Measurements from ENCODE around the gene NKX2-3.

- TF ChIP-seq, protein P1, sequence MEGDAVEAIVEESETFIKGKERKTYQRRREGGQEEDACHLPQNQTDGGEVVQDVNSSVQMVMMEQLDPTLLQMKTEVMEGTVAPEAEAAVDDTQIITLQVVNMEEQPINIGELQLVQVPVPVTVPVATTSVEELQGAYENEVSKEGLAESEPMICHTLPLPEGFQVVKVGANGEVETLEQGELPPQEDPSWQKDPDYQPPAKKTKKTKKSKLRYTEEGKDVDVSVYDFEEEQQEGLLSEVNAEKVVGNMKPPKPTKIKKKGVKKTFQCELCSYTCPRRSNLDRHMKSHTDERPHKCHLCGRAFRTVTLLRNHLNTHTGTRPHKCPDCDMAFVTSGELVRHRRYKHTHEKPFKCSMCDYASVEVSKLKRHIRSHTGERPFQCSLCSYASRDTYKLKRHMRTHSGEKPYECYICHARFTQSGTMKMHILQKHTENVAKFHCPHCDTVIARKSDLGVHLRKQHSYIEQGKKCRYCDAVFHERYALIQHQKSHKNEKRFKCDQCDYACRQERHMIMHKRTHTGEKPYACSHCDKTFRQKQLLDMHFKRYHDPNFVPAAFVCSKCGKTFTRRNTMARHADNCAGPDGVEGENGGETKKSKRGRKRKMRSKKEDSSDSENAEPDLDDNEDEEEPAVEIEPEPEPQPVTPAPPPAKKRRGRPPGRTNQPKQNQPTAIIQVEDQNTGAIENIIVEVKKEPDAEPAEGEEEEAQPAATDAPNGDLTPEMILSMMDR (IDR thresholded peaks at IDR 0.05): no peak
- no peak for TF ChIP-seq POLR2AphosphoS5 (IDR thresholded peaks at IDR 0.05)
These were observed 5.5 kb downstream of the NKX2-3 start for GRCh38 chr10:99537989-99538917.

All from prostate gland (tissue), 2 donors.